Measurements from ENCODE around the gene LRGUK. TPM values are rescaled to one million over a fixed set of nuclear protein-coding genes. Genes with fewer than 3 reads are reported as not detected.

LRGUK gene
- total and polyA plus RNA-seq, 2 donors (not counting 1 experiment from before 2014, with no cell fraction given) = 0.27 to 0.49 TPM

GRCh38 chr7:134078991-134079390, 48.1 kb upstream of the LRGUK start:
- Histone ChIP-seq H3K4me3 (ENCODE audit: control extremely low read depth in 1 of 5, extremely low read depth in 1 of 5, insufficient read depth in 1 of 5, low read depth in 2 of 5, low read length in 4 of 5) (no peak overlapping the region), H3K9me3 (ENCODE audit: control extremely low read depth in 1 of 3, control insufficient read depth in 2 of 3, insufficient read depth in 1 of 3, low read length in 2 of 3) (peaks cover 0 to under 1% (median 0%) of the 10 kb centered on the region in 3 donors), H3K4me1 (ENCODE audit: control insufficient read depth in 2 of 2, insufficient read depth in 2 of 2, low read length in 2 of 2) (no peaks in the 10 kb centered on the region), H4K20me1 (ENCODE audit: control insufficient read depth, insufficient read depth, low read length, poor library complexity, severe bottlenecking) (no peaks in the 10 kb centered on the region), H3K36me3 (replicated peaks in 1 of 2; ENCODE audit: control extremely low read depth in 1 of 2, control insufficient read depth in 1 of 2, extremely low read depth in 1 of 2, insufficient read depth in 2 of 2, low read length in 1 of 2) (peaks cover 0 to 1% of the 10 kb centered on the region in 2 experiments), H3K27me3 (replicated peaks in 1 of 4; ENCODE audit: control extremely low read depth in 1 of 4, control insufficient read depth in 3 of 4, insufficient read depth in 4 of 4, low read length in 3 of 4) (no peaks in the 10 kb centered on the region), H3K79me2 (ENCODE audit: control insufficient read depth, insufficient read depth, low read length) (no peaks in the 10 kb centered on the region), H3K27ac (ENCODE audit: low read length in 2 of 2) (no peak overlapping the region), H2AFZ (ENCODE audit: insufficient read depth, low read depth, low read length, poor library complexity, severe bottlenecking) (no peak overlapping the region), H3K4me2 (replicated peaks; ENCODE audit: low read depth, low read length, poor library complexity, severe bottlenecking) (no peak overlapping the region), H3K9ac (ENCODE audit: low read length) (no peak overlapping the region)
- Mint-ChIP-seq H3K27me3 (no peaks in the 10 kb centered on the region), H3K4me1 (no peaks in the 10 kb centered on the region), H3K9me3 (ENCODE audit: insufficient read depth) (peaks cover 8% of the 10 kb centered on the region), H3K27ac (no peak overlapping the region), H3K4me3 (no peak overlapping the region)
- TF ChIP-seq CTCF (IDR thresholded peaks at IDR 0.05) = no peak
- TF ChIP-seq EZH2 (IDR thresholded peaks at IDR 0.05; ENCODE audit: borderline replicate concordance, insufficient read depth, low read depth, low read length, poor library complexity, severe bottlenecking) = no peak
- CTCF ChIA-PET = interaction anchor here (0.5 to 1.9 kb wide), 2 partner anchors 14 to 62 kb away, joined by 3 to 4 read pairs; no protein-coding TSS in a partner anchor
- intact Hi-C loops (cut with micrococcal nuclease) = no loop called here
- ATAC-seq (ENCODE audit: low read depth) (no peak), DNase-seq (no peak)
- POLR2A ChIA-PET = no interaction called here
- 56% methylated on average over 2 of the region's 2 CpGs for WGBS (ENCODE audit: insufficient coverage)

DNA sequence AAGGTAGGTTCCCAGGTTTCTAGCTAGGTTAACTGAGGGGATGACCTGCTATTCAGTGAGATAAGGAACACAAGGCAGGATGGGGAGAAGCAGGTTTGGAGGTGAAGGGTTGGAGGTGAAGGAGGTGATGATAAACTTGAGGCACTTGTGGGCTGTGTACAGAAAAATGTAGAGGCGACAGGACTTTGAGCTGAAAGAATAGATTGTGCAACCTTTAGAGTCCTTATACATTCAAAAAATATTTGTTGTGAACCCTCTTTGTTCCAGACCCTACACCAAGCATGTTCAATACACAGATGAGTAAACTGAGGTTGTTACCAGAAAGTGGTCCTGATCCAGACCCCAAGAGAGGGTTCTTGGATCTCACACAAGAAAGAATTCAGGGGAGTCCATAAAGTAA, 45.4 kb upstream of the LRGUK start:
- Mint-ChIP-seq H3K4me1 (peaks cover 9% of the 10 kb centered on the region), H3K4me3 (no peak overlapping the region), H3K9me3 (ENCODE audit: insufficient read depth) (peaks cover 2% of the 10 kb centered on the region), H3K27me3 (no peaks in the 10 kb centered on the region), H3K27ac (no peak overlapping the region)
- TF ChIP-seq CTCF (IDR thresholded peaks at IDR 0.05) (no peak), EZH2 (IDR thresholded peaks at IDR 0.05; ENCODE audit: borderline replicate concordance, insufficient read depth, low read depth, low read length, poor library complexity, severe bottlenecking) (no peak)
- ATAC-seq (ENCODE audit: low read depth) (no peak), DNase-seq (no peak)
- Histone ChIP-seq H2AFZ (ENCODE audit: insufficient read depth, low read depth, low read length, poor library complexity, severe bottlenecking) (no peak overlapping the region), H3K79me2 (ENCODE audit: control insufficient read depth, insufficient read depth, low read length) (no peaks in the 10 kb centered on the region), H3K4me2 (replicated peaks; ENCODE audit: low read depth, low read length, poor library complexity, severe bottlenecking) (no peak overlapping the region), H3K27ac (ENCODE audit: low read length in 2 of 2) (no peak overlapping the region), H3K9me3 (ENCODE audit: control extremely low read depth in 1 of 3, control insufficient read depth in 2 of 3, insufficient read depth in 1 of 3, low read length in 2 of 3) (no peaks in the 10 kb centered on the region), H4K20me1 (ENCODE audit: control insufficient read depth, insufficient read depth, low read length, poor library complexity, severe bottlenecking) (no peaks in the 10 kb centered on the region), H3K36me3 (replicated peaks in 1 of 2; ENCODE audit: control extremely low read depth in 1 of 2, control insufficient read depth in 1 of 2, extremely low read depth in 1 of 2, insufficient read depth in 2 of 2, low read length in 1 of 2) (no peaks in the 10 kb centered on the region), H3K27me3 (replicated peaks in 1 of 4; ENCODE audit: control extremely low read depth in 1 of 4, control insufficient read depth in 3 of 4, insufficient read depth in 4 of 4, low read length in 3 of 4) (no peaks in the 10 kb centered on the region), H3K4me3 (ENCODE audit: control extremely low read depth in 1 of 5, extremely low read depth in 1 of 5, insufficient read depth in 1 of 5, low read depth in 2 of 5, low read length in 4 of 5) (no peak overlapping the region), H3K4me1 (ENCODE audit: control insufficient read depth in 2 of 2, insufficient read depth in 2 of 2, low read length in 2 of 2) (peaks cover 10 to 12% of the 10 kb centered on the region in 2 donors), H3K9ac (ENCODE audit: low read length) (no peak overlapping the region)
- CTCF ChIA-PET = no interaction called here
- intact Hi-C loops (cut with micrococcal nuclease) = no loop called here
- no CpG with 5 or more reads among the region's 1 CpG for WGBS (ENCODE audit: insufficient coverage)
- POLR2A ChIA-PET = interaction anchor here (0.5 kb wide), 1 partner anchor 1770 kb away, joined by 3 read pairs; no protein-coding TSS in a partner anchor
